CD4-positive, alpha-beta T cell treated with Interleukin-15 for 4 hours (primary cell): Measurements from ENCODE around the gene GOLGB1.
"Not testable (repeated sequence)": the region's sequence is repeated elsewhere in the genome, so short reads cannot be mapped to it uniquely, and the experiment has no call there.

ENCODE experiments used
- DNase-seq: peaks from one replicate; pipeline ENCODE4 v3.0.0-alpha.2; 2020; ENCODE audit warnings: low spot score

The GOLGB1 gene

GRCh38 chr3:121690777-121691405, 58.6 kb downstream of the GOLGB1 start:
- DNase-seq: no peak

- DNase-seq: not testable (repeated sequence)
These were observed 60.8 kb downstream of the GOLGB1 start for GRCh38 chr3:121688747-121689146.

GRCh38 chr3:121681792-121682191, 67.7 kb downstream of the GOLGB1 start:
- DNase-seq: no peak

GRCh38 chr3:121677141-121677540, 72.4 kb downstream of the GOLGB1 start:
- no peak for DNase-seq

- DNase-seq: no peak
These were observed 78.9 kb downstream of the GOLGB1 start for GRCh38 chr3:121670676-121671075.

- DNase-seq: no peak
These were observed 82.2 kb downstream of the GOLGB1 start for GRCh38 chr3:121667333-121667732.

GRCh38 chr3:121665488-121665887, 84.1 kb downstream of the GOLGB1 start:
- DNase-seq: no peak

- DNase-seq: no peak
These were observed 86.2 kb downstream of the GOLGB1 start for GRCh38 chr3:121663171-121663847.

GRCh38 chr3:121662742-121663141, 86.8 kb downstream of the GOLGB1 start:
- DNase-seq: no peak

GRCh38 chr3:121661376-121661775, 88.2 kb downstream of the GOLGB1 start:
- no peak for DNase-seq

GRCh38 chr3:121660356-121661171, 89.0 kb downstream of the GOLGB1 start, which contains the start of gene HCLS1:
TSS of gene HCLS1 (minus strand) at chr3:121660903. CDS start at chr3:121658347, 2,556 bp downstream.
- DNase-seq: peak; percentile 71

GRCh38 chr3:121659586-121659985, 90.0 kb downstream of the GOLGB1 start:
- DNase-seq: no peak

- DNase-seq: no peak
These were observed 90.7 kb downstream of the GOLGB1 start for GRCh38 chr3:121658716-121659435.

- DNase-seq: peak; percentile 19
These were observed 94.8 kb downstream of the GOLGB1 start for GRCh38 chr3:121654493-121655385.

- no peak for DNase-seq
These were observed 97.9 kb downstream of the GOLGB1 start for GRCh38 chr3:121651684-121652083.

GRCh38 chr3:121649645-121650044, 99.9 kb downstream of the GOLGB1 start:
- DNase-seq: no peak

GRCh38 chr3:121648219-121648958, 101.2 kb downstream of the GOLGB1 start:
- no peak for DNase-seq

GRCh38 chr3:121645054-121645453, 104.5 kb downstream of the GOLGB1 start:
- no peak for DNase-seq

- no peak for DNase-seq
These were observed 106.8 kb downstream of the GOLGB1 start for GRCh38 chr3:121642601-121643314.

GRCh38 chr3:121641127-121641526, 108.4 kb downstream of the GOLGB1 start:
- DNase-seq: no peak
